ENCODE data around the gene TM2D1. TPM values are rescaled to one million over a fixed set of nuclear protein-coding genes. Genes with fewer than 3 reads are reported as not detected.

Gene TM2D1
- total RNA-seq, 6 donors from 2014 or later = 26.3 to 86.6 (median 49.2) TPM

GRCh38 chr1:61670445-61670844, 54.5 kb downstream of the TM2D1 start:
- Histone ChIP-seq H3K4me1 (peaks cover 0 to 4% (median 1%) of the 10 kb centered on the region in 4 donors), H3K36me3 (no peaks in the 10 kb centered on the region), H3K4me3 (no peak overlapping the region), H3K27me3 (no peaks in the 10 kb centered on the region), H3K9me3 (no peaks in the 10 kb centered on the region), H3K27ac (no peak overlapping the region)
- 51 to 78% methylated on average over 2 of the region's 2 CpGs for WGBS, 2 donors
- no peak for ATAC-seq (ENCODE audit: low FRiP score in 2 of 2)
- no peak for DNase-seq
- TF ChIP-seq POLR2AphosphoS5 (IDR thresholded peaks at IDR 0.05) (no peak), POLR2A (IDR thresholded peaks at IDR 0.05) (no peak), EP300 (IDR thresholded peaks at IDR 0.05) (no peak), CTCF (IDR thresholded peaks at IDR 0.05) (no peak)

- ATAC-seq (ENCODE audit: low FRiP score in 2 of 2) (peak in 1 of 2 donors; percentile 53), DNase-seq (no peak)
- Histone ChIP-seq H3K9me3 (no peaks in the 10 kb centered on the region), H3K27ac (no peak overlapping the region), H3K27me3 (no peaks in the 10 kb centered on the region), H3K4me3 (no peak overlapping the region), H3K4me1 (peaks cover 0 to 4% (median 1%) of the 10 kb centered on the region in 4 donors), H3K36me3 (no peaks in the 10 kb centered on the region)
- 69 to 78% methylated on average over 4 of the region's 4 CpGs for WGBS, 2 donors
- TF ChIP-seq POLR2A (IDR thresholded peaks at IDR 0.05) (no peak), CTCF (IDR thresholded peaks at IDR 0.05) (no peak), POLR2AphosphoS5 (IDR thresholded peaks at IDR 0.05) (no peak), EP300 (IDR thresholded peaks at IDR 0.05) (no peak)
Observed at GRCh38 chr1:61670016-61670415, 54.9 kb downstream of the TM2D1 start.

GRCh38 chr1:61659061-61659460, 65.9 kb downstream of the TM2D1 start:
- H3K27me3 ChIP-seq = no peaks in the 10 kb centered on the region
- 79 to 81% methylated on average over 2 of the region's 2 CpGs for WGBS, 2 donors
- no peak for TF ChIP-seq CTCF (IDR thresholded peaks at IDR 0.05)
- TF ChIP-seq EP300 (IDR thresholded peaks at IDR 0.05) = no peak
- TF ChIP-seq POLR2AphosphoS5 (IDR thresholded peaks at IDR 0.05) = no peak
- no peak for TF ChIP-seq POLR2A (IDR thresholded peaks at IDR 0.05)
- ATAC-seq (ENCODE audit: low FRiP score in 2 of 2) = no peak
- no peak overlapping the region for H3K27ac ChIP-seq
- no peak for DNase-seq
- H3K36me3 ChIP-seq = no peaks in the 10 kb centered on the region
- no peaks in the 10 kb centered on the region for H3K4me1 ChIP-seq
- no peaks in the 10 kb centered on the region for H3K9me3 ChIP-seq
- H3K4me3 ChIP-seq = no peak overlapping the region

- H3K27ac ChIP-seq = no peak overlapping the region
- no peaks in the 10 kb centered on the region for H3K4me1 ChIP-seq
- H3K9me3 ChIP-seq = no peaks in the 10 kb centered on the region
- DNase-seq = no peak
- H3K4me3 ChIP-seq = no peak overlapping the region
- ATAC-seq (ENCODE audit: low FRiP score in 2 of 2) = no peak
- WGBS, 2 donors = 86 to 95% methylated on average over 3 of the region's 3 CpGs
- no peaks in the 10 kb centered on the region for H3K27me3 ChIP-seq
- no peaks in the 10 kb centered on the region for H3K36me3 ChIP-seq
- no peak for TF ChIP-seq CTCF (IDR thresholded peaks at IDR 0.05)
- no peak for TF ChIP-seq POLR2AphosphoS5 (IDR thresholded peaks at IDR 0.05)
- TF ChIP-seq EP300 (IDR thresholded peaks at IDR 0.05) = no peak
- TF ChIP-seq POLR2A (IDR thresholded peaks at IDR 0.05) = no peak
Observed at GRCh38 chr1:61655453-61655852, 69.5 kb downstream of the TM2D1 start.

- Histone ChIP-seq H3K27ac (no peak overlapping the region), H3K9me3 (no peaks in the 10 kb centered on the region), H3K36me3 (no peaks in the 10 kb centered on the region), H3K4me3 (no peak overlapping the region), H3K4me1 (no peaks in the 10 kb centered on the region), H3K27me3 (no peaks in the 10 kb centered on the region)
- no peak for ATAC-seq (ENCODE audit: low FRiP score in 2 of 2)
- WGBS, 2 donors = 93 to 97% methylated on average over 13 to 30 of the region's 30 CpGs
- TF ChIP-seq POLR2AphosphoS5 (IDR thresholded peaks at IDR 0.05) (no peak), POLR2A (IDR thresholded peaks at IDR 0.05) (no peak), EP300 (IDR thresholded peaks at IDR 0.05) (no peak), CTCF (IDR thresholded peaks at IDR 0.05) (no peak)
- DNase-seq = peak in 1 of 2 donors; percentile 83
Observed at GRCh38 chr1:61654067-61654466, 70.9 kb downstream of the TM2D1 start.

Data from upper lobe of left lung (tissue), 6 donors.